Panc1 (cell line): Measurements from ENCODE around the gene AP5M1. TPM values are rescaled to one million over a fixed set of nuclear protein-coding genes. Genes with fewer than 3 reads are reported as not detected.

Experiments used
- ATAC-seq: fragments of 200-7000 bp; cut with Tn5 transposase; 2 replicates; pipeline ENCODE4 v1.9.1; 2020; ENCODE audit warnings: mild to moderate bottlenecking, moderate library complexity
- BruUV-seq: library from RNA; stranded (reverse); fragments of 400-500 nt; replicated peaks from 2 replicates; lab custom pipeline; 2021; lab: Mats Ljungman, UMichigan
- CTCF ChIA-PET: fragments of 300-600 bp; sonication (Branson Sonifier 250); formaldehyde crosslinking; loops from one replicate; lab custom pipeline; 2022; ENCODE audit warnings: antibody characterized with exemption; lab: Charles Lee
- POLR2A ChIA-PET: fragments of 300-600 bp; sonication (Branson Sonifier 250); formaldehyde crosslinking; loops from one replicate; lab custom pipeline; 2022; ENCODE audit warnings: antibody characterized with exemption; lab: Charles Lee
- DNase-seq: peaks from one replicate; pipeline ENCODE4 v3.0.0-alpha.2; 2010; ENCODE audit warnings: low read depth, low spot score
- H3K27ac ChIP-seq: 2 replicates; pipeline ENCODE4 v1.5.1; 2011; ENCODE audit warnings: mild to moderate bottlenecking, low read length, inconsistent platforms
- H3K27me3 ChIP-seq: fragments of 200-500 bp; sonication (Bioruptor generic); 2 replicates; pipeline ENCODE4 v1.6.0; 2014; ENCODE audit warnings: low read length, inconsistent platforms; ENCODE audit not compliant: control insufficient read depth, insufficient read depth
- H3K36me3 ChIP-seq: fragments of 200-500 bp; sonication (Bioruptor generic); 2 replicates; pipeline ENCODE4 v1.5.1; 2014; ENCODE audit warnings: inconsistent platforms, mild to moderate bottlenecking, low read length, moderate library complexity; ENCODE audit not compliant: control insufficient read depth, insufficient read depth
- H3K4me1 ChIP-seq: 2 replicates; pipeline ENCODE4 v1.5.1; 2011; ENCODE audit warnings: inconsistent platforms, mild to moderate bottlenecking, low read length, moderate library complexity; ENCODE audit not compliant: control insufficient read depth, insufficient read depth
- H3K4me3 ChIP-seq, 2 experiments: 2 replicates each; pipeline ENCODE4 v1.5.1; 2011 to 2012; ENCODE audit warnings: low read depth in 2 of 2, low read length in 2 of 2, mild to moderate bottlenecking in 2 of 2, inconsistent platforms in 1 of 2, moderate library complexity in 1 of 2
- H3K9me3 ChIP-seq: fragments of 200-500 bp; sonication (Bioruptor generic); 2 replicates; pipeline ENCODE4 v1.5.1; 2014; ENCODE audit warnings: low read depth, mild to moderate bottlenecking, inconsistent platforms, low read length, moderate library complexity; ENCODE audit not compliant: control insufficient read depth, insufficient read depth
- CTCF ChIP-seq: fragments of 450-650 bp; IDR thresholded peaks from 2 replicates; pipeline ENCODE4 v1.5.1; 2017; ENCODE audit warnings: mild to moderate bottlenecking
- POLR2AphosphoS5 ChIP-seq: IDR thresholded peaks from 2 replicates; pipeline ENCODE4 v1.6.1; 2012; ENCODE audit warnings: mild to moderate bottlenecking, low read depth, low read length, moderate library complexity
- REST ChIP-seq, 2 experiments: IDR thresholded peaks; 2 replicates each; pipeline ENCODE4 v1.6.1; 2011 to 2012; ENCODE audit warnings: low read depth in 2 of 2, control low read depth in 1 of 2, low read length in 1 of 2, mild to moderate bottlenecking in 1 of 2, moderate library complexity in 1 of 2; ENCODE audit not compliant: insufficient read depth in 1 of 2
- SIN3A ChIP-seq: IDR thresholded peaks from 2 replicates; pipeline ENCODE4 v1.6.1; 2012; ENCODE audit warnings: low read depth, mild to moderate bottlenecking, low read length, moderate library complexity, borderline replicate concordance; ENCODE audit not compliant: insufficient read depth
- TCF7L2 ChIP-seq: IDR thresholded peaks from 2 replicates; pipeline ENCODE4 v1.6.1; 2011; ENCODE audit warnings: mild to moderate bottlenecking, low read depth, low read length, inconsistent platforms
- in situ Hi-C: cut with HindIII; loops from 2 replicates; pipeline ENCODE4 v1.10.0; 2016; ENCODE audit warnings: low sequenced_read_pairs, low pct_unique_long_range_greater_than_20kb
- intact Hi-C: fragments of 100-400 bp; cut with micrococcal nuclease; formaldehyde crosslinking; loops from one replicate; pipeline ENCODE4 v1.10.0; 2022; ENCODE audit not compliant: unreplicated experiment
- total RNA-seq: library from RNA; stranded (reverse); gene quantifications from one replicate; pipeline ENCODE4 v1.2.1, GENCODE V29; 2021; ENCODE audit not compliant: unreplicated experiment

AP5M1 gene
- total RNA-seq, 1 experiment from 2014 or later: 20.0 TPM

GRCh38 chr14:57345106-57345505 lies 76.3 kb downstream of the AP5M1 start:
- CTCF ChIA-PET: interaction anchor here (0.5 kb wide), 1 partner anchor 617 kb away, joined by 3 read pairs; no protein-coding TSS in a partner anchor
- H3K9me3 ChIP-seq: no peaks in the 10 kb centered on the region
- ATAC-seq (no peak), DNase-seq (no peak)
- no peaks in the 10 kb centered on the region for H3K36me3 ChIP-seq
- in situ Hi-C loops: no loop called here
- no peaks in the 10 kb centered on the region for H3K4me1 ChIP-seq
- no peaks in the 10 kb centered on the region for H3K27me3 ChIP-seq
- BruUV-seq: no TSS peak
- POLR2A ChIA-PET: interaction anchor here (0.6 to 0.7 kb wide), 2 partner anchors 9 to 566 kb away, joined by 3 to 7 read pairs; no protein-coding TSS in a partner anchor
- no peak overlapping the region for H3K27ac ChIP-seq
- H3K4me3 ChIP-seq: no peak overlapping the region
- intact Hi-C loops: no loop called here
- no peak for TF ChIP-seq CTCF
- no peak for TF ChIP-seq POLR2AphosphoS5
- TF ChIP-seq TCF7L2: no peak
- no peak for TF ChIP-seq SIN3A
- no peak for TF ChIP-seq REST (IDR thresholded peaks at IDR 0.05; ENCODE audit: insufficient read depth in 1 of 2, low read depth in 2 of 2, low read length in 1 of 2)

GRCh38 chr14:57346741-57347140 lies 78.0 kb downstream of the AP5M1 start:
- intact Hi-C loops: no loop called here
- H3K36me3 ChIP-seq: no peaks in the 10 kb centered on the region

More at GRCh38 chr14:57346741-57347140, 78.0 kb downstream of the AP5M1 start:
- ATAC-seq: no peak
- H3K4me1 ChIP-seq: no peaks in the 10 kb centered on the region
- no peak for DNase-seq
- POLR2A ChIA-PET: no interaction called here
- TF ChIP-seq POLR2AphosphoS5 (no peak), TCF7L2 (no peak), SIN3A (no peak), REST (IDR thresholded peaks at IDR 0.05; ENCODE audit: insufficient read depth in 1 of 2, low read depth in 2 of 2, low read length in 1 of 2) (no peak), CTCF (no peak)
- H3K27ac ChIP-seq: no peak overlapping the region
- no peaks in the 10 kb centered on the region for H3K9me3 ChIP-seq
- H3K4me3 ChIP-seq: no peak overlapping the region
- no TSS peak for BruUV-seq
- no peaks in the 10 kb centered on the region for H3K27me3 ChIP-seq
- in situ Hi-C loops: no loop called here
- CTCF ChIA-PET: no interaction called here
